Duodenal mucosa (tissue), 2 donors: ENCODE measurements around the gene ARHGAP28.
"Not testable (repeated sequence)": the region's sequence is repeated elsewhere in the genome, so short reads cannot be mapped to it uniquely, and the experiment has no call there.

Source experiments
- H3K27ac ChIP-seq: one replicate; pipeline ENCODE4 v1.7.0; 2013; ENCODE audit warnings: low read depth, low read length
- H3K27me3 ChIP-seq, 2 donors: one replicate each; pipeline ENCODE4 v1.7.0; 2013; ENCODE audit warnings: low read length in 2 of 2, control low read depth in 1 of 2; ENCODE audit not compliant: insufficient read depth in 2 of 2, control insufficient read depth in 1 of 2
- H3K36me3 ChIP-seq, 2 donors: one replicate each; pipeline ENCODE4 v1.7.0; 2013; ENCODE audit warnings: low read length in 2 of 2, control low read depth in 1 of 2; ENCODE audit not compliant: insufficient read depth in 2 of 2, control insufficient read depth in 1 of 2
- H3K4me1 ChIP-seq, 2 donors: one replicate each; pipeline ENCODE4 v1.7.0; 2013; ENCODE audit warnings: low read length in 2 of 2, control low read depth in 1 of 2; ENCODE audit not compliant: insufficient read depth in 2 of 2, control insufficient read depth in 1 of 2
- H3K4me3 ChIP-seq, 2 donors: one replicate each; pipeline ENCODE4 v1.7.0; 2013; ENCODE audit warnings: low read length in 2 of 2, low read depth in 1 of 2
- H3K9ac ChIP-seq, 2 donors: one replicate each; pipeline ENCODE4 v1.7.0; 2013; ENCODE audit warnings: low read length in 2 of 2, low read depth in 1 of 2
- H3K9me3 ChIP-seq, 2 donors: one replicate each; pipeline ENCODE4 v1.7.0; 2013; ENCODE audit warnings: low read length in 2 of 2, control low read depth in 1 of 2; ENCODE audit not compliant: control insufficient read depth in 1 of 2

ARHGAP28 gene

GRCh38 chr18:6785411-6785810 lies 55.9 kb downstream of the ARHGAP28 start:
- H3K9ac ChIP-seq, result no peak overlapping the region
- H3K36me3 ChIP-seq, result no peaks in the 10 kb centered on the region
- no peaks in the 10 kb centered on the region for H3K9me3 ChIP-seq
- no peak overlapping the region for H3K27ac ChIP-seq
- no peak overlapping the region for H3K4me3 ChIP-seq
- H3K27me3 ChIP-seq, result no peaks in the 10 kb centered on the region
- H3K4me1 ChIP-seq, result no peaks in the 10 kb centered on the region

- H3K4me1 ChIP-seq, result no peaks in the 10 kb centered on the region
- no peak overlapping the region for H3K9ac ChIP-seq
- H3K4me3 ChIP-seq, result no peak overlapping the region
- H3K27ac ChIP-seq, result no peak overlapping the region
- H3K27me3 ChIP-seq, result no peaks in the 10 kb centered on the region
- no peaks in the 10 kb centered on the region for H3K9me3 ChIP-seq
- no peaks in the 10 kb centered on the region for H3K36me3 ChIP-seq
These were observed 62.9 kb downstream of the ARHGAP28 start for GRCh38 chr18:6792391-6792790.

- Histone ChIP-seq H3K4me3 (no peak overlapping the region), H3K9ac (no peak overlapping the region), H3K4me1 (no peaks in the 10 kb centered on the region), H3K27ac (no peak overlapping the region), H3K27me3 (no peaks in the 10 kb centered on the region), H3K36me3 (no peaks in the 10 kb centered on the region), H3K9me3 (no peaks in the 10 kb centered on the region)
These were observed 63.9 kb downstream of the ARHGAP28 start for GRCh38 chr18:6793455-6793854.

GRCh38 chr18:6793986-6794385 lies 64.5 kb downstream of the ARHGAP28 start:
- no peaks in the 10 kb centered on the region for H3K36me3 ChIP-seq
- no peaks in the 10 kb centered on the region for H3K9me3 ChIP-seq
- H3K27ac ChIP-seq, result no peak overlapping the region
- H3K4me1 ChIP-seq, result no peaks in the 10 kb centered on the region
- H3K27me3 ChIP-seq, result no peaks in the 10 kb centered on the region
- H3K4me3 ChIP-seq, result no peak overlapping the region
- no peak overlapping the region for H3K9ac ChIP-seq

GRCh38 chr18:6795307-6795706 lies 65.8 kb downstream of the ARHGAP28 start:
- H3K9me3 ChIP-seq, result no peaks in the 10 kb centered on the region
- no peaks in the 10 kb centered on the region for H3K36me3 ChIP-seq
- no peak overlapping the region for H3K4me3 ChIP-seq
- no peaks in the 10 kb centered on the region for H3K27me3 ChIP-seq
- no peak overlapping the region for H3K9ac ChIP-seq
- no peaks in the 10 kb centered on the region for H3K4me1 ChIP-seq
- H3K27ac ChIP-seq, result no peak overlapping the region

GRCh38 chr18:6796511-6796910 lies 67.0 kb downstream of the ARHGAP28 start:
- Histone ChIP-seq H3K36me3 (no peaks in the 10 kb centered on the region), H3K27ac (no peak overlapping the region), H3K27me3 (no peaks in the 10 kb centered on the region), H3K4me3 (no peak overlapping the region), H3K9ac (no peak overlapping the region), H3K4me1 (no peaks in the 10 kb centered on the region), H3K9me3 (no peaks in the 10 kb centered on the region)

GRCh38 chr18:6797171-6797570 lies 67.7 kb downstream of the ARHGAP28 start:
- Histone ChIP-seq H3K9me3 (peaks cover 0 to 3% of the 10 kb centered on the region in 2 donors), H3K9ac (no peak overlapping the region), H3K27me3 (no peaks in the 10 kb centered on the region), H3K27ac (no peak overlapping the region), H3K4me1 (no peaks in the 10 kb centered on the region), H3K36me3 (no peaks in the 10 kb centered on the region), H3K4me3 (no peak overlapping the region)

- no peak overlapping the region for H3K9ac ChIP-seq
- no peak overlapping the region for H3K4me3 ChIP-seq
- H3K4me1 ChIP-seq, result no peaks in the 10 kb centered on the region
- H3K9me3 ChIP-seq, result peaks cover 0 to 3% of the 10 kb centered on the region in 2 donors
- no peaks in the 10 kb centered on the region for H3K27me3 ChIP-seq
- H3K36me3 ChIP-seq, result no peaks in the 10 kb centered on the region
- no peak overlapping the region for H3K27ac ChIP-seq
These were observed 69.4 kb downstream of the ARHGAP28 start for GRCh38 chr18:6798896-6799295.

GRCh38 chr18:6800309-6800708 lies 70.8 kb downstream of the ARHGAP28 start:
- H3K36me3 ChIP-seq, H3K9me3 ChIP-seq, H3K4me1 ChIP-seq, H3K9ac ChIP-seq, H3K4me3 ChIP-seq, H3K27me3 ChIP-seq, H3K27ac ChIP-seq: not testable (repeated sequence)

GRCh38 chr18:6807515-6808257 lies 78.2 kb downstream of the ARHGAP28 start:
- Histone ChIP-seq H3K9me3 (no peaks in the 10 kb centered on the region), H3K27ac (no peak overlapping the region), H3K9ac (no peak overlapping the region), H3K4me1 (no peaks in the 10 kb centered on the region), H3K36me3 (no peaks in the 10 kb centered on the region), H3K27me3 (no peaks in the 10 kb centered on the region), H3K4me3 (no peak overlapping the region)
